Measurements from ENCODE around the gene SHQ1.
"Not testable (repeated sequence)": the region's sequence is repeated elsewhere in the genome, so short reads cannot be mapped to it uniquely, and the experiment has no call there.

- TF ChIP-seq POLR2A (IDR thresholded peaks at IDR 0.05; ENCODE audit: low read depth, low read length); TAF1 (IDR thresholded peaks at IDR 0.05; ENCODE audit: borderline replicate concordance, low read depth, low read length): not testable (repeated sequence)
Measured at GRCh38 chr3:72788232-72788631, 60.0 kb downstream of the SHQ1 start.

All from GM12892 (cell line).